OCI-LY7 (cell line): Measurements from ENCODE around the gene NT5M.

Experiments used
- CTCF ChIP-seq: fragments of 200-600 bp; sonication (generic); conservative IDR thresholded peaks from 2 replicates; pipeline ENCODE4 v1.5.1; 2014; ENCODE audit warnings: mild to moderate bottlenecking, antibody characterized with exemption, low read length, moderate library complexity, mixed read lengths
- EZH2phosphoT487 ChIP-seq: fragments of 200-600 bp; sonication (generic); IDR thresholded peaks from 2 replicates; pipeline ENCODE4 v1.6.1; 2018; ENCODE audit warnings: low read depth, borderline replicate concordance, mild to moderate bottlenecking, mixed run types, antibody characterized with exemption, low read length, moderate library complexity, mixed read lengths

GRCh38 chr17:17352836-17353624, 49.9 kb downstream of the NT5M start:
- no peak for TF ChIP-seq CTCF
- no peak for TF ChIP-seq EZH2phosphoT487
